H9 (cell line): ENCODE results near the gene CPNE7. TPM values are rescaled to one million over a fixed set of nuclear protein-coding genes. Genes with fewer than 3 reads are reported as not detected.

ENCODE experiments used
- DNase-seq: peaks from one replicate; pipeline ENCODE4 v3.0.0-alpha.2; 2017
- H2AFZ ChIP-seq: one replicate; pipeline ENCODE4 v1.6.1; 2013; ENCODE audit warnings: mild to moderate bottlenecking, low read length, control low read depth, moderate library complexity
- H2AK5ac ChIP-seq: 2 replicates; pipeline ENCODE4 v1.6.1; 2013; ENCODE audit warnings: low read length, control low read depth, mixed read lengths; ENCODE audit not compliant: insufficient read length
- H2BK120ac ChIP-seq: one replicate; pipeline ENCODE4 v1.6.1; 2013; ENCODE audit warnings: low read depth, mild to moderate bottlenecking, low read length, control low read depth, inconsistent platforms; ENCODE audit not compliant: poor library complexity, severe bottlenecking
- H2BK12ac ChIP-seq: 2 replicates; pipeline ENCODE4 v1.6.1; 2013; ENCODE audit warnings: low read length, control low read depth, mixed read lengths, low read depth; ENCODE audit not compliant: insufficient read length
- H2BK15ac ChIP-seq: 2 replicates; pipeline ENCODE4 v1.6.1; 2013; ENCODE audit warnings: low read depth, low read length, control low read depth
- H2BK20ac ChIP-seq: one replicate; pipeline ENCODE4 v1.6.1; 2013; ENCODE audit warnings: low read depth, mild to moderate bottlenecking, low read length, control low read depth, inconsistent platforms; ENCODE audit not compliant: poor library complexity, severe bottlenecking
- H2BK5ac ChIP-seq: 2 replicates; pipeline ENCODE4 v1.6.1; 2013; ENCODE audit warnings: low read length, control low read depth, mixed read lengths; ENCODE audit not compliant: insufficient read length
- H3K14ac ChIP-seq: 2 replicates; pipeline ENCODE4 v1.6.1; 2013; ENCODE audit warnings: low read length, control low read depth; ENCODE audit not compliant: insufficient read depth
- H3K18ac ChIP-seq: 2 replicates; pipeline ENCODE4 v1.6.1; 2013; ENCODE audit warnings: low read depth, mild to moderate bottlenecking, mixed read lengths, low read length, control low read depth; ENCODE audit not compliant: insufficient read length
- H3K23ac ChIP-seq: 2 replicates; pipeline ENCODE4 v1.6.1; 2013; ENCODE audit warnings: low read length, control low read depth, mixed read lengths, low read depth; ENCODE audit not compliant: insufficient read length
- H3K23me2 ChIP-seq: 2 replicates; pipeline ENCODE4 v1.6.1; 2013; ENCODE audit warnings: low read depth, mild to moderate bottlenecking, mixed read lengths, low read length, control low read depth; ENCODE audit not compliant: insufficient read length, poor library complexity, severe bottlenecking
- H3K27ac ChIP-seq: 2 replicates; pipeline ENCODE4 v1.5.1; 2013; ENCODE audit warnings: low read length, control low read depth, mixed read lengths, low read depth; ENCODE audit not compliant: insufficient read length
- H3K27me3 ChIP-seq: 2 replicates; pipeline ENCODE4 v1.6.1; 2013; ENCODE audit warnings: low read length, control low read depth, inconsistent platforms; ENCODE audit not compliant: insufficient read depth
- H3K4ac ChIP-seq: 2 replicates; pipeline ENCODE4 v1.6.1; 2013; ENCODE audit warnings: low read depth, mild to moderate bottlenecking, control low read depth, inconsistent platforms, low read length, moderate library complexity
- H3K4me1 ChIP-seq: 2 replicates; pipeline ENCODE4 v1.6.1; 2013; ENCODE audit warnings: low read length, control low read depth, inconsistent platforms; ENCODE audit not compliant: insufficient read depth
- H3K4me2 ChIP-seq: 2 replicates; pipeline ENCODE4 v1.6.1; 2013; ENCODE audit warnings: low read length, control low read depth, mixed read lengths; ENCODE audit not compliant: insufficient read length, insufficient read depth
- H3K56ac ChIP-seq: 2 replicates; pipeline ENCODE4 v1.6.1; 2013; ENCODE audit warnings: low read depth, mild to moderate bottlenecking, mixed read lengths, low read length, control low read depth; ENCODE audit not compliant: insufficient read length
- H3K79me1 ChIP-seq: 2 replicates; pipeline ENCODE4 v1.6.1; 2013; ENCODE audit warnings: low read depth, mild to moderate bottlenecking, moderate library complexity, low read length, control low read depth, inconsistent platforms; ENCODE audit not compliant: insufficient read depth, poor library complexity, severe bottlenecking
- H3K79me2 ChIP-seq: 2 replicates; pipeline ENCODE4 v1.6.1; 2013; ENCODE audit warnings: low read length, control low read depth, inconsistent platforms; ENCODE audit not compliant: insufficient read depth
- H3K9ac ChIP-seq: 2 replicates; pipeline ENCODE4 v1.6.1; 2013; ENCODE audit warnings: low read length, control low read depth, mixed read lengths; ENCODE audit not compliant: insufficient read length; ENCODE audit errors: extremely low read depth
- H3K9me3 ChIP-seq: one replicate; pipeline ENCODE4 v1.6.1; 2013; ENCODE audit warnings: low read depth, low read length, inconsistent platforms; ENCODE audit not compliant: control insufficient read depth
- H3T11ph ChIP-seq: one replicate; pipeline ENCODE4 v1.6.1; 2013; ENCODE audit warnings: mild to moderate bottlenecking, low read length, control low read depth, inconsistent platforms
- H4K20me1 ChIP-seq: one replicate; pipeline ENCODE4 v1.6.1; 2013; ENCODE audit not compliant: control insufficient read depth, insufficient read length, insufficient read depth
- H4K5ac ChIP-seq: 2 replicates; pipeline ENCODE4 v1.6.1; 2013; ENCODE audit warnings: low read depth, mild to moderate bottlenecking, mixed read lengths, low read length, control low read depth; ENCODE audit not compliant: insufficient read length
- H4K8ac ChIP-seq: replicated peaks from 2 replicates; pipeline ENCODE4 v1.6.1; 2013; ENCODE audit warnings: low read length, control low read depth, mixed read lengths, low read depth; ENCODE audit not compliant: insufficient read length
- H4K91ac ChIP-seq: 2 replicates; pipeline ENCODE4 v1.6.1; 2013; ENCODE audit warnings: low read depth, mild to moderate bottlenecking, moderate library complexity, mixed read lengths, low read length, control low read depth; ENCODE audit not compliant: insufficient read length
- H3K27ac Mint-ChIP-seq, 3 experiments: 2 replicates in 2 of 3; 3 replicates in 1 of 3; pipeline ENCODE4 v1.8.0; 2020 to 2021; ENCODE audit warnings: mixed read lengths in 3 of 3, mild to moderate bottlenecking in 1 of 3, moderate library complexity in 1 of 3
- H3K27me3 Mint-ChIP-seq: 2 replicates; pipeline ENCODE4 v1.8.0; 2021; ENCODE audit warnings: low read depth, mild to moderate bottlenecking, moderate library complexity, mixed read lengths
- H3K36me3 Mint-ChIP-seq, 3 experiments: 2 replicates in 2 of 3; 3 replicates in 1 of 3; pipeline ENCODE4 v1.8.0; 2020 to 2021; ENCODE audit warnings: low read depth in 3 of 3, mixed read lengths in 3 of 3; ENCODE audit not compliant: insufficient read depth in 1 of 3
- H3K4me1 Mint-ChIP-seq, 2 experiments: 2 replicates each; pipeline ENCODE4 v1.8.0; 2020; ENCODE audit warnings: mixed read lengths in 2 of 2
- H3K4me3 Mint-ChIP-seq, 2 experiments: 2 replicates in 1 of 2; 3 replicates in 1 of 2; pipeline ENCODE4 v1.8.0; 2020 to 2021; ENCODE audit warnings: mild to moderate bottlenecking in 2 of 2, mixed read lengths in 2 of 2, moderate library complexity in 1 of 2
- H3K9me3 Mint-ChIP-seq, 2 experiments: 2 replicates in 1 of 2; 3 replicates in 1 of 2; pipeline ENCODE4 v1.8.0; 2020; ENCODE audit warnings: mild to moderate bottlenecking in 2 of 2, mixed read lengths in 2 of 2, moderate library complexity in 1 of 2
- CTCF ChIP-seq: fragments of 200-600 bp; sonication (generic); conservative IDR thresholded peaks from 3 replicates; pipeline ENCODE4 v1.8.0; 2021; ENCODE audit warnings: antibody characterized with exemption, mild to moderate bottlenecking
- WGBS: extraction: QIAGEN DNeasy Blood & Tissue Kit; methylation state at CpG from one replicate; pipeline ENCODE4 v1.1.7; 2013; ENCODE audit warnings: missing lambda C conversion rate, low lambda C conversion rate, mixed read lengths; ENCODE audit not compliant: insufficient read length; ENCODE audit errors: extremely low coverage; 5-methylcytosine and 5-hydroxymethylcytosine counted together
- total RNA-seq: library from RNA; stranded (reverse); gene quantifications from 2 replicates; pipeline ENCODE4 v1.2.1, GENCODE V29; 2021

CPNE7 gene
- total RNA-seq, 1 experiment from 2014 or later, result 23.4 TPM

- H3K4me3 Mint-ChIP-seq, result no peak overlapping the region
- Histone ChIP-seq H4K8ac (no peak overlapping the region), H3K79me2 (no peaks in the 10 kb centered on the region), H3K14ac (no peak overlapping the region), H4K5ac (no peak overlapping the region), H3K79me1 (no peaks in the 10 kb centered on the region), H3K4me1 (no peaks in the 10 kb centered on the region; the same call in 1 of the 2 replicates), H4K20me1 (no peaks in the 10 kb centered on the region), H3T11ph (no peak overlapping the region), H3K23me2 (no peaks in the 10 kb centered on the region), H3K9ac (no peak overlapping the region), H3K9me3 (no peaks in the 10 kb centered on the region), H2BK12ac (no peak overlapping the region), H2BK5ac (no peak overlapping the region), H2BK20ac (no peak overlapping the region), H3K27me3 (no peaks in the 10 kb centered on the region), H3K18ac (no peak overlapping the region), H3K4ac (no peak overlapping the region), H3K56ac (no peak overlapping the region), H2BK15ac (no peak overlapping the region), H2AFZ (no peak overlapping the region), H3K27ac (no peak overlapping the region), H2AK5ac (no peak overlapping the region), H3K23ac (no peak overlapping the region), H2BK120ac (no peak overlapping the region), H3K4me2 (no peak overlapping the region), H4K91ac (no peak overlapping the region)
- H3K27ac Mint-ChIP-seq, result no peak overlapping the region
- H3K36me3 Mint-ChIP-seq, result 0 out of 7 replicates have a peak, but pooled peaks cover 0 to 3% (median 0%) of the 10 kb centered on the region in 3 experiments
- WGBS, result no CpG with 5 or more reads among the region's 14 CpGs
- H3K27me3 Mint-ChIP-seq, result peaks cover 4% of the 10 kb centered on the region
- no peaks in the 10 kb centered on the region; a peak in 1 of 5 replicates for H3K9me3 Mint-ChIP-seq
- H3K4me1 Mint-ChIP-seq, result peaks cover 5 to 12% of the 10 kb centered on the region in 2 experiments
- DNase-seq, result no peak
- no peak for TF ChIP-seq CTCF
Measured at GRCh38 chr16:89598199-89598598, 22.6 kb downstream of the CPNE7 start.
